NCI-H2171 (cell line): ENCODE results near the gene PRICKLE4.

ENCODE experiments used
- DNase-seq: peaks from one replicate; lab custom pipeline; 2025; lab: John Stamatoyannopoulos, UW

PRICKLE4 gene, protein sequence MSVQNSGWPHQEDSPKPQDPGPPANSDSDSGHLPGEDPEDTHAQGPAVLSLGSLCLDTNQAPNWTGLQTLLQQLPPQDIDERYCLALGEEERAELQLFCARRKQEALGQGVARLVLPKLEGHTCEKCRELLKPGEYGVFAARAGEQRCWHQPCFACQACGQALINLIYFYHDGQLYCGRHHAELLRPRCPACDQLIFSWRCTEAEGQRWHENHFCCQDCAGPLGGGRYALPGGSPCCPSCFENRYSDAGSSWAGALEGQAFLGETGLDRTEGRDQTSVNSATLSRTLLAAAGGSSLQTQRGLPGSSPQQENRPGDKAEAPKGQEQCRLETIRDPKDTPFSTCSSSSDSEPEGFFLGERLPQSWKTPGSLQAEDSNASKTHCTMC

DNA sequence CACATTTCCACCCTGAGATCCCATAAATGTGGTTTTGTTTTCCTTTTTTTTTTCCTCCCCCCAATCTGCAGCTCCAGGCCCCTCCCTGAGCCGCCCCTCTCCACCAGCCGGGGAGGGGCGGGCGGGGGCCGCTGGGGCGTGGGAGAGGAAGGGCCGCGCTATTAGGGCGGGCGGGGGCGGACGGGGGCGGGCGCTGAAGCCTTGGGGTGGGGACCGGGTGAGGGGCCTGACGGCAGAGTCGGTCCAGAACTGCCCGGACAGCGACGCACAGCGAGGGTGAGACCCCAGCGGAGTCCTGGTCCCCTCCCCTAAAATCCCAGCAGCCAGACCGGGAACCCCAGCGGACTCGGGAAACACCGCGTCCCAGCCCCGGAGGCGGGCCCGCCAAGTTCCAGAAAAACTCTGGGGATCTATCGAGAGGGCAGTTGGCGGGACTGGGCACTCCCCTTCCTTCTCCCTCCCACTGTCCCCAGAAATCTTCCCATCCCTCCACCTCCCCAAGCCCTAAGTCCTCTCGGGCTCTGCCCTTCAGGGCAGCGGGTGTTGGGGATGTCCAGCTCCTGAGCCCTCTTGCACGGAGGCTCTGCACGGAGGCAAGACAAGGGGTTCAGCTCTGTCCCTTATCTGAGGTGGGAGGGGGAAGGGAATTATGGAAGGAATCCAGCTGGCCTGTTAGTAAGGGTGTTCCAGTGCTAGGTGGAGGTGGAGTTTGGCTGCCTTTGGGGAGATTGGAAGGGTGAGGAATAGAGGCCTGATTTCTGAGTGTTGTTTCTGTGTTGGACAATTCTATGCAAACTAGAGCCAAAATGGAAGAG lies at the start of gene PRICKLE4:
PRICKLE4 (plus strand) TSS at position 232 of the 815 bp plus-strand sequence. CDS start 2,692 bp downstream, outside the sequence.
- peak; percentile 4 for DNase-seq

DNA sequence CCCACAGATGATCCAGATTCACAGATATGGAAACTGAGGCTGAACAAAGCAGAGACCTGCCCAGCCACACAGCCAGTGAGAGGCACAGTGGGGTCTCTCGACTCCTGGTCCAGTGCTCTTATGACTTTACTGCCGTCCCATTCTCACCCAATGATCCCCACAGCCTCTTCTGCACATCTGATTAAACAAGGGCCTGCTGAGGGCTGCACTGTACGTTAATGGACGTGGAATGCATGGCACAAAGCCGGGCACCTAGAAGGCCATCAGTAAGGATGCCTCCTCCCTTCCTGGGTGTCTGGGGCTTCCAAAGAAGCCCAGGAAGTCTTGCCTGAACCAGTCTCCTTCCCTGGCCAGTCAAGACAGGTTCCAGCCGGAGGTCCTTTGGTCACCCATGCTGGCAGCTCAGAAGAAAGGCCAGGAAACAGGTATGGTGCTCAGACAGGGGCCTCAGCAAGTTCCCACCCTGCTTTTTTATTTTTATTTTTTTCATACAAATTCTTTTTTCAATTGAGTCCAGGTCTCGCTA lies 49.0 kb upstream of the PRICKLE4 start:
- DNase-seq: no peak

DNA sequence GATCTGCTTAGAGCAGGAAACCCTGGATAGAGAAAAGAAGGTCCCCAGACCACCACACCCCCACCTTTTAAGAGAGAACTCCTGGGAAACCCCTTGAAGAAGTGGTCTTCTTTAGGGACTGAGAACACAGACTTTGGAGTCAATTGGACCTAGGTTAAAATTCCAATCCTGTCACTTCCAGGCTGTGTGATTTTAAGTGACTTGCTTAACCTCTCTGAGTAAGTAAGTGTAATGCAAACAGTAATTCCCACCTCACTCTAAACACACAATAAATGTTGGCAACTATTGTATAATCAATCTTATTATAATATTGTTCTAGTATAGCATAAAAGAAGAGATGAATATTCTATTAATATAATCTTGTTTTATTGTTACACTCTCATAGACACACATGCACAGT lies 48.4 kb upstream of the PRICKLE4 start:
- no peak for DNase-seq

DNA sequence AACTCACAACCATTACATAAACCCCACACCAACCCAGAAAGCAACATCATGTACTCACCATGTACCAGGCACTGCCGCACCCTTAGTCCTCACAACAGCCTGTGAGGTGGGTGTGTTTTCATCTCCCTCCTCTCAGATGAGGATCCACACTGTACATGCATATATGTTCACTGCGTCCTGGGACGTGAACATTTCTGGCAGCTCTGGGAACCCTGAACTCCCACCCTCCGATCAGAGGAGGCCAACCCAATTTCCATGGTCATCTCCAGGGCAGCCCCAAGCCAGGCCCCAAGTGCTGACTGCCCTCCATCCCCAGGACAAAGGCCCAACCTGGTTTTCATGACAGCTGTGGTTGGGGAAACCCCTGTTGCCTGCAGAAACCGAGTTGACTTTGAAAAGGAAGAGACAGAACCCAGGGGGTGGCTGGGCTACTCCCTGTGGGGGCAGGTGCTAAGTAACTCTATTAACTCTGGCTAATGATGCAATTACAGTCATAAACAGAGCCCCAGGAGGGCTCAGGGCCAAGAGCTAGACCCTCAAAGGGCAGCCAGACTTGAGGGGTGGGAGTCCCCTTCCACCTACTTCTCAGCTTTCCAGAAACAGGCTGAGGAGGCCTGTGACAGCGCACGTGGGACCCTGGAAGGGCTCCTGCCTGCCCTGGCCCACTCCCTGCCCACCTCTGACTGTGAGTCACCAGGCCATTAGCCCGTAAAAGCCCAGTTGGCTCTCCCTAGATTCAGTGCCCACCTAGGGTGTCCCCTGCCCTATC lies 47.8 kb upstream of the PRICKLE4 start:
- no peak for DNase-seq

DNA sequence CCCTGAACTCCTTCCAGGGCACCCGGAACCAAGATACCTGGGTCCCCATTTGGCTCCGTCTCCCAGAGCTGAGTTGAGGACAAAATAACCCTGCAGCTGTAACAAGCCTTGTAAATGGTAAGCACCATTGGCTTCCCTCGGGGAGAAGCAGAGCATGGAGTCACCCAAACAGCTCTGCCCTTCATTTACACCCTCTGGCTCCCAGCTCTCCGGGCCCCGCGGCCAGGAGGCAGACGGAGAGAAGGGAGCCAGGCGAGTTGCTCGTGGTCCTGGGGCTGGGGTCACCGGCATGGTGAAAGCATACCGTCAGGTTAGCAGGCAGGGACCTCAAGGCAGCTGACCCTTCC lies 47.2 kb upstream of the PRICKLE4 start:
- no peak for DNase-seq

DNA sequence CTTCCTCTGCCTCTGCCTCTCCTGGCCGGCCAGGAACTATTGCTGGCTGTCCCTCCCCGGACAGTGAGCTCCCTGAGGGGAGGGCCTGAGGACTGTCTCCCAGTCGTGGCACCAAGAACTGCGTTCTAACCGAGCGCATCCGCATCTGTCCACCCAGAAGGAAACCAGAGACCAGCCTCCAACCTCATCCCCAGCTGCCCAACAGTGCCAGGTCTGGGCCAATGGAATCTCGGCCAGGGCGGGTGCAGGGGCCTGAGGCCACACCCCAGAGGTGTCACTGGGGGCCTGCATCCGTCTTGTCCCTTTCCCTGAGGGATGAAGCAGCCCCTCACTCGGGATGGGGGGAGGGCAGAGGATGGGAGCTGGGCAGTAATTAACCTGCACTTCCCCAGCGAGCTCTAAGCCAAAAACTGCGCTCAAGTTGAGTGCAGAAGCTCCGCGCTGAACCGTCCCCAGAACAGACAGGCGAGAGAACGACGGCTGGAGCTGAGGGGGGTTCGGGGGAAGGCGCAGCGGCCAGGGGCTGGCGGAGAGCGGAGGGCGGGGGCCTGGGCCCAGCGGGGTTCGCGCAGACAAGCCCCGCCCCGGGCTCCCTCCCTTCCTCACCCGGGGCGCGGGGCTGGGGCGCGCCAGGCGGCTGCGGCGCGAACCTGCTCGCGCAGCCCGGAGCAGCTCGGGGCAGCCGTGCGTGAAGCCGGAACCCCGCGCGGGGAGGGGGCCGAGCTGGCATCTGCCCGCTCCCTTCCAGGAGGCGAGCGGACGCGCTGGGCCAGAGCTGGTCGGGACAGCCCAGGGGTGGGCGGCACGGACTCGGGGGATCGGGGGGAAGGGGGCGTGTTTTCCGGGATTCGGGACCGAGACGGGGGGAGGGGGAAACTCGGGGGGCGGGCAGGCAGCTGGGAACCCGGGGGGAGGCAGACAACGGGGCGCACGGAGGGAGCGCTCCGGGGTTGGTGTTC lies 46.6 kb upstream of the PRICKLE4 start:
- peak; percentile 67 for DNase-seq

DNA sequence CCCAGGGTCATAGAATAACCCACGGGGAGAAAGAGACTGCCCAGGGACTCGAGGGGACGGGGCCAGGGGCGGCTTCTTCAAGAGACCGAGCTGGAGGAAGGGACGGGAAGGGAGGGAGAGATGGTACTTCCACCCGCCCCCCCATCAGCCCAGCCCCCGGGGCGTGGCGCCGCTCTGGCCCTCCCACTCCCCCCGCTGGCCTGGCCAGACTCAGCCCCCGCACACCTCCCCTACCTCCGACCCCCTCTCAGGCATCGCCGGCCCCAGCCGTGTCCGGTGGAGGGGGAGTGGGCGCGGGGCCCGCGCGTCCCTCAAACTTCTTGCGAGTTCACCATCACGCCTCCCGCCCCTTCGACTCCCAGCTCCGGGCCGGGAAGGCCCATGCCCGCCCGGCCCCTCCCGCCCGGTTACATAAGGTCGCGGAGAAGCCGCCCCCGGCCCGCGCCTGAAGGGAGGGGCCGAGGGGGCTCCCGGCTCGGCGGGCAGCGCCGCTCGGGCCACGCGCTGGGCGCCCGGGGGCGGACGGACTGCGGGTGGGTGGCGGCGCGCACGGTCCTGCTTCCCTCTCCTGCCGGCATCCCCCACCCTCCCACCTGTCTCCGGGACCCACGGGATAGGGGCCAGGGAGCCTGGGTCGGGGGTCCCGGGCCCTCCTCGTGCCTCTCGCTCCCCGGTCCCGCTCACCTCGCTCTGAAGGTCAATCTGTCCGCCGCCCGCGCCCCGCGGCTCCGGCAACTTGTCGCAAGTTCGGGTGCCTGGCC lies 45.7 kb upstream of the PRICKLE4 start:
- no peak for DNase-seq

DNA sequence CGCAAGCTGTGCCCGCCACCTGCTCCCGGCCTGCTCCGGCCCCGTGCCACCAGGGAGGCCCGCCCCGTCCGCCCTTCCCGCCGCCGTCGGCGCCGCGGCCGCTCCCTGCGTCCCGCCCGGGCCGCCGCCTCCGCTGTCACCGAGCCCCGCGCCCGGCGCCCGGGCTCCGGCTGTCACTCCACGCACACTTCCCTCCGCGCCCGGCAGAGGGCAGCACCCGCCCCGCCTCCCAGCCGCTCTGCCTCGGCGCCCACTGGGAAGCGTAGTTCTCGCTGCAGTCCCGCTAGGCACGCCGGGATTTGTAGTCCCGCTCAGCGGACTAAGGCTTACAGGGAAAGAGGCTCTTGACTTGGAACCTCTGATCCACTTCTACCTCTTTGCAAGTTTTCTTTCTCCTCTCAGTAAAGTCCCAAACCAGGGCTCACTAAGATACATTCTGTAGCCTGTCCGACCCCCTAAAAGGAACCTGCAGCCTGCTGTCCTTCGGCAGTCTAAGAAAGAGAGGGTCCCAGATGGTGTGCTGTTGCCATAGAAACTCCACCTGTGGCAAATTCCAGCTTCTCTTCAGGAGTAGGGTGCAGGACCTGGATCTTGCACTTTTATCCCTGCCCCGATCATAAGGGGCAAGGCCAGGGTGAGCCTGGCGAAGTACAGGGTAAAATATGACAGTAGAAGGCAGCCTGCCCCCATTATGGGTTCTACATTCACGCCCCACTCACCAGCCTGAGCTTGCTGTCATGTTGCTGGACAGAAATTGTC lies 45.0 kb upstream of the PRICKLE4 start, which contains the start of gene TFEB:
TFEB (minus strand) TSS at position 182 of the 759 bp plus-strand sequence. CDS start 44,395 bp downstream, outside the sequence.
- DNase-seq: peak; percentile 87

DNA sequence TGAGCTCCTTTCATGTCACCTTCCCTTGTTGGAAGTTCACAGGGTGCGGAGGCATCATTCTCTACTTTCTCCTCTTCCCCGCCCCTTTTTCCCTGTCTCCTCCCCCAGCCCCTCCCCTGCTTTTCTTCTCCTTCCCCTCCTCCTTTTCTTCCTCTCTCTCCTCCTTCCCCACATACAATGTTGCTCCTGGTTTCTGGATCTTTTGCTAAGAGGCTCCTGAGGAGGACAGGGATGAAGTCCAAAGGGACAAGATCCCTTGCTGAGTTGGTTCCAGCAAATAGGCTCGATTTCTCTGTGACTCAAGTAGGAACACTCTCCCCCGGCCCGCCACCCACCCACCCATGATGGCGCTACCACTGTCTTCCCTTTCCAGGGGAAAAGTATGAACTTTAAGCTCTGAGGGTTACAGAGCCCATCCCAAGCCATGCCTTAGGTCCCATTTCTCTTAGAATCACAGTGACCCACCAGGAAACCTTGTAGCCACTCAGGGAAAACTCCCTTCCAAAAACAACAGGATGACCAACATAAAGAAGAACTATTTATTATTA lies 44.3 kb upstream of the PRICKLE4 start:
- DNase-seq: no peak

DNA sequence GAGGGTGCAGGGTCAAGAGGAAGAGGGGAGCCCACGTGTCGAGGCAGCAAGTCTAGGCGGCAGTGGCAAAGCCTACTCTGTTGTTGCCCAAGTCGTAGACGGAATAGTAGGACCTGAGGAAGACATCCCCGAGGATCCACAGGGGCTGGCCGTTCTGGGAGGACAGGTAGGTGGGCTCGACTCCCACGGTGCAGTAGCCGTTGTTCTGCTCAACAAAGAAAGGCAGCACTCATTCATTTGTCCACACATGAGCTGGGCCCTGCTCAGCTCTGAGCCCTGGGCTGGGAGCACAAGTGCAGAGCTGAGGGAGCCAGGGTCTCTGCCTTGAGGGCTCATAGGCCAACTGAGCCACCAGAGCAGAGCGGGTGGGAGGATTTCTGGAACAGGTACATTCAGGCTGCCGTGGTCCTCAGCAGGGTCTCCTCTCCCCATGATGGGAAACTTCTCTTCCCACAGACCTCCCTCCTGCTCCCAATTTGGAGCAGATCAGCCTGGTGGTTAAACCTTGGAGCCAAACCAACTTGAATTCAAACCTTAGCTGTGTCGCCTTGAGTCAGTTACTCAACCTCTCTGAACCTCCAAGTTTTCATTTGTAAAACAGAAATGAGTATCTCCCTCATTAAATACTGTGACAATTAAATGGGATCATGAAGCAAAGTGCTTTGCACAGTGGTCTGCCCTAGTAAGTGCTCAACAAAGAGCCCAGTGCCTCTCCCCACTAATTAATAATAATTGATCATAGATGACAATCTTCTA lies 43.6 kb upstream of the PRICKLE4 start:
- no peak for DNase-seq

DNA sequence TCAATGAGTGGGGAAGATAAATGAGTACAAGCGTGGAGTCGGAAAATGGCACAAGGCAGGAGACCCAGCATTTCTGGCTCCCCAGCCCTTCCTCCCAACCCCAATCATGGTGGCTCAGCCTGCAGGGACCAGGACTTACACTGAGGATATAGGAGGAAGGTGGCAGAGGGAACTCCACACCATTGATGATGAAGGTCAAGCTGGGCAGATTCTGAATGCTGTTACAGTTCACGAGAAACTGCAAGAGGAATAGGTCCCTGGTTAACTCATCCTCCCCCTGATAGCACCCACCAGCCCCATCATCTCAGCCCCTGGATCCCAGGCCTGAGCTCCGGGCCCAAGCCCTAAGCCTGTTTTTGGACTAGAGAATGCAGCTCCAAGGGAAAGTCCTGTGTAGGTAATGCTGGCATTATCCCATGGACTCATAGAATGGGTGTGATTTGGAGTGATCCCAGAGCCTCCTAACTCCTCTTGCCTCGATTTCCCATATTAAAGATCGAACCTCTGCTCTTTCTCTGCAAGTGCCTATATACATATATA lies 42.9 kb upstream of the PRICKLE4 start:
- DNase-seq: no peak

DNA sequence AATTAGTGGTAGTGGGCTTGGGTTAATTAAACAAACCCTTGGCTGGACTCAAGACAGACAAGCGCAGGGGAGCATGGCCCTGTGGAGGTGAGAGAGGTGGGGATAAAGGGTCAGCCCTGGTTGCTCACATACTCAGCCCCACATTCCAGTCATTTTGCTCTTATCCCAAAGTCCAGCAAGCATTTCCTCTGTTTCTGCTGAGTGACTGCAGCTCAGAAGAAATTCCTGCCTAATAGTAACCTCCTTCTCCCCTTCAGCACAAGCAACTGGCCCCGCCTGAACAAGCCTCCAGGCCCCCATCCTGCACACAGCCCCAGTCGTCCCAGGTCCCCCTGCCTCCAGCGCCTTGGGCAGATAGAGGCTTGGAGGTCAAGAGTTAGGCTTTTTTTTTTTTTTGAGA lies 41.5 kb upstream of the PRICKLE4 start:
- no peak for DNase-seq

DNA sequence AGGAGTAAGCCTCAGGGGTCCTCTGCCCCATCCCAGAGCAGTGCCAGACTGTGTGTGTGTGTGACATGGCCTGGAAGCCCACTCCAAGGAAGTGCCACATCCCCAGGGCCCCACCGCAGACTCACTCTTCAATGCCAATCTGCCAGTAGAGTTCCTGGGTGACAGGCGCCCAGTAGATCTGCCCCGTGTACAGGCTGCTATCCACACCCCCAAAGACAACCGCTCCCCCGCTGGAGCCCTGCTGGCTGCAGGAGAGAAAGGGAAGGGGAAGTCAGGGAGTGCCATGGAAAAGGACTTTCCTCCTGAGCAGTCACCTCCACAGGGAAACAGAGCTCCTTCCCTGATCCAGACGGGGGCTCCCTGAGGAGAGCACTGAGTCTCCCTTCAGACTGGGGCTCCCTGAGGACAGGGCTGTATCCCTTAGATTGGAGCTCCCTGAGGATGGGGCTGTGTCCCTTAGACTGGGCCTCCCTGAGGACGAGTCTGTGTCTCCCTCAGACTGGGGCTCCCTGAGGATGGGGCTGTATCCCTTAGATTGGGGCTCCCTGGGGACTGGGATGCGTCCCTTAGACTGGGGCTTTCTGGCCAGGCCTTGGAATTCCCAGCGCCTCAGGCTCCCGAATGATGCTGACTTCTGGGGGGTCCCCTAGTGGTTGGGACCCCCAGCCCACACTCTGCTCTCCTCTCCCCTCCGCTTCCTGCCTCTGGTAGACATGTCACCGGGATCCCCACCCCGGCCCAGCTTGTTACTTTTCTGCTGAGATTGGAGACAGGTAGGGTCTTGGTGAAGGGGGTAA lies 40.0 kb upstream of the PRICKLE4 start:
- DNase-seq: no peak

DNA sequence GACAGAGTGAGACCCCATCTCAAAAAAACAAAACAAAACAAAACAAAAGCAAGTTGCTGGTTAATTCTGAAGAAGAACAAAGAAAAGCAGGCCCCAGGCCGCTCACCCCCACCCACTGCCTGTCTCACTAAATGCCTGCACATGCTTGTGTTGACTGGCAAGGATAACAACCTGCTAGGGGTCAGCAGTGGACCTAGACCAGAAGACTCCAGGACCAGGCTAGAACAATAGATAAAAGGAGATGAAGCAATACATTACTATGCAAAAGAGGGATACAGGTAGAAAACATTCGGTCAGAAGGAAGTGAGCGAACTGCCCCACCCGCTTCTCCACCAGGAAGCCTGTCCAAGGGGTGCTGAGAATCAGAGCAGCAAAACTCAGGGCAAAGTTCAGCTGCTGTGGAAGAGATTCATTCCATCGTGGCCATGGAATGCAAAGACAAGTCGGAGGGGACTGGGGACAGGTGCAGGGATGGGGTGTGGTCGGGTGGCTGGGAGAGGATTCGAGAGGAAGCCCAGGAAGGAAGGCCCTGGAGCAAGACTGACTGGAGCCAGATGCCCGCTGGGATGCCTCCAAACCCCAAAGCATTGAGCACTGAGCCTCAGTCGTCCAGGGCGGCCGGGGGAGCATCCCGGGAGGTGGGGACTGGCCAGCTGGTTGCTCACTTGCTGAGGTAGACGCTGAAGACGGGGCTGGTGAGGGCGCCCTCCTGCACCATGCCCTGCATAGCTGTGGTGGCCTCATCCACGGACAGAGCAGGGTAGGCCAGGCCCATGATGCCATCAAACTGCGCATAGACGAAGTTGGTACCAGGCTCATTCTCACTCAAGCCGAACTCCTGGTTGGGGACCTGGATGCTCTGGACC lies 38.7 kb upstream of the PRICKLE4 start:
- no peak for DNase-seq

DNA sequence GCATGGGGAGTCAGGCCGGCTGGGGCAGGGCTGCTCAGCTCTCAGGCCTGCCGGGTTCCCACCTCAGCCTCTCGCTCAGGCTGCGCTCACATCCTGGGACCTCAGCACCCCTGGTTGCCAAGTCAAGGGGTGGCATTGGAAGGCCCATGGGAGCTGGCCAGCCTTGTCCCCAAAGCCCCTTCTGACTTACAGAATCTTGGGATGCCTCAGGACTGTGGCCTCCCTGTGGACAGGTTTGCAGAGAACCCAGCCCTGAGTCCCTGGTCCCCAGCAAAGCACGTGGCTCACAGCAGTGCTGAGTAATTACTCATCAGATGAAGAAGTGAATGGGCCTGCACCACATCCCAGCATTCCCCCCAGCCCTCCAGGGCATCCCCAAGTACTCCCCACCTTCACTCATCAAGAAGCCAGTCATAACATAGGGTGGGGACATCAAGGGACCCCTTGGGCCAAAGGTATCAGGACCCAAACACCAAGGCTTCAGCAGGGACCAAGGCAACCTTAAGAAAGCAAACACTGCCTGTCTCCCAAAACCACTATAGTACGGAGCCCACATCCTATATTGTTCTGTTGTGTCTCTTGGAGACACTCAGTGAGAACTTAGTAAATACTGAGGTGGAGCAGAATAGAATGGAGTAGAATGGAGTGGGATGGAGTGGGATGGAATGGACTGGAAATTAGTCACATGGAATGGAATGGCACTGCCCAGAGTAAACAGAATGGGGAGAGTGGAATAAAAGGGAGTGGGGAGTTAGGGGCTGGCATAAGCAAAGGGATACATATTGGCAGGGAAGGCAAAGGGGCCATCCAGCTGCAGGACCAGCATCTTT lies 37.0 kb upstream of the PRICKLE4 start:
- no peak for DNase-seq
